Endothelial cell of umbilical vein (primary cell): ENCODE data around the gene ZFYVE26.

ENCODE experiments used
- EZH2 ChIP-seq: IDR thresholded peaks from 2 replicates; pipeline ENCODE4 v1.6.1; 2012; ENCODE audit warnings: borderline replicate concordance, low read depth, mild to moderate bottlenecking, moderate library complexity, low read length, inconsistent platforms; ENCODE audit not compliant: severe bottlenecking
- FOS ChIP-seq: IDR thresholded peaks from 2 replicates; pipeline ENCODE4 v1.6.1; 2011; ENCODE audit warnings: mild to moderate bottlenecking, low read length, moderate library complexity, borderline replicate concordance; ENCODE audit not compliant: insufficient read depth
- JUN ChIP-seq: IDR thresholded peaks from 2 replicates; pipeline ENCODE4 v1.6.1; 2011; ENCODE audit warnings: borderline replicate concordance, low read depth; ENCODE audit not compliant: insufficient read length, insufficient read depth
- MYC ChIP-seq: IDR thresholded peaks from one replicate; pipeline ENCODE4 v1.6.1; 2011; ENCODE audit warnings: mild to moderate bottlenecking, low read depth, low read length
- POLR2A ChIP-seq: IDR thresholded peaks from 2 replicates; pipeline ENCODE4 v1.6.1; 2012; ENCODE audit warnings: low read depth, mild to moderate bottlenecking, control low read depth, low read length
- POLR2AphosphoS5 ChIP-seq: IDR thresholded peaks from 2 replicates; pipeline ENCODE4 v1.6.1; 2012; ENCODE audit warnings: low read depth, mild to moderate bottlenecking, control low read depth, low read length, moderate library complexity; ENCODE audit not compliant: insufficient read depth
- TF ChIP-seq, protein P1 (sequence below), 2 donors: IDR thresholded peaks; 1 replicate in 1 of 2; 2 replicates in 1 of 2; pipeline ENCODE4 v1.5.1; 2011; ENCODE audit warnings: low read length in 2 of 2, mild to moderate bottlenecking in 2 of 2, moderate library complexity in 2 of 2, control low read depth in 1 of 2, inconsistent platforms in 1 of 2, low read depth in 1 of 2; ENCODE audit not compliant: insufficient read depth in 1 of 2; ENCODE audit errors: extremely low read depth in 1 of 2
- TF ChIP-seq, protein P2 (sequence below): IDR thresholded peaks from 2 replicates; pipeline ENCODE4 v1.6.1; 2011; ENCODE audit not compliant: insufficient read depth, insufficient read length

DNA sequence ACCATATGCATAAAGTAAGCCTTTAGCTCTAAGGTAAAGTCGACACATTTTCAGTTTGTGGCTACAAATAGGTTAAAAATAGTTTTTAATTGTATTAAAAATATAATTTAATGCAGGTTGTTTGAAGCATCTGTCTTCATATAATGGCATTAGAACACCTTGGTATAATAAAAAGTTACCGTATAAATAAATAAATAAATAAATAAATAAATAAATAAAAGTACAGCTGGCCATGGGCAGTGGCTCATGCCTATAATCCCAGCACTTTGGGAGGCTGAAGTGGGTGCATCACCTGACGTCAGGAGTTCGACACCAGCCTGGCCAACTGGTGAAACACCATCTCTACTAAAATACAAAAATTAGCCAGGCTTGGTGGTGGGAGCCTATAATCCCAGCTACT, 15.6 kb downstream of the ZFYVE26 start:
- TF ChIP-seq, protein P1, sequence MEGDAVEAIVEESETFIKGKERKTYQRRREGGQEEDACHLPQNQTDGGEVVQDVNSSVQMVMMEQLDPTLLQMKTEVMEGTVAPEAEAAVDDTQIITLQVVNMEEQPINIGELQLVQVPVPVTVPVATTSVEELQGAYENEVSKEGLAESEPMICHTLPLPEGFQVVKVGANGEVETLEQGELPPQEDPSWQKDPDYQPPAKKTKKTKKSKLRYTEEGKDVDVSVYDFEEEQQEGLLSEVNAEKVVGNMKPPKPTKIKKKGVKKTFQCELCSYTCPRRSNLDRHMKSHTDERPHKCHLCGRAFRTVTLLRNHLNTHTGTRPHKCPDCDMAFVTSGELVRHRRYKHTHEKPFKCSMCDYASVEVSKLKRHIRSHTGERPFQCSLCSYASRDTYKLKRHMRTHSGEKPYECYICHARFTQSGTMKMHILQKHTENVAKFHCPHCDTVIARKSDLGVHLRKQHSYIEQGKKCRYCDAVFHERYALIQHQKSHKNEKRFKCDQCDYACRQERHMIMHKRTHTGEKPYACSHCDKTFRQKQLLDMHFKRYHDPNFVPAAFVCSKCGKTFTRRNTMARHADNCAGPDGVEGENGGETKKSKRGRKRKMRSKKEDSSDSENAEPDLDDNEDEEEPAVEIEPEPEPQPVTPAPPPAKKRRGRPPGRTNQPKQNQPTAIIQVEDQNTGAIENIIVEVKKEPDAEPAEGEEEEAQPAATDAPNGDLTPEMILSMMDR (IDR thresholded peaks at IDR 0.05; ENCODE audit: extremely low read depth in 1 of 2, insufficient read depth in 1 of 2, low read depth in 1 of 2, low read length in 2 of 2), result no peak
- no peak for TF ChIP-seq EZH2
- TF ChIP-seq, protein P2, sequence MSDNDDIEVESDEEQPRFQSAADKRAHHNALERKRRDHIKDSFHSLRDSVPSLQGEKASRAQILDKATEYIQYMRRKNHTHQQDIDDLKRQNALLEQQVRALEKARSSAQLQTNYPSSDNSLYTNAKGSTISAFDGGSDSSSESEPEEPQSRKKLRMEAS, result no peak
- TF ChIP-seq POLR2A, result no peak
- TF ChIP-seq POLR2AphosphoS5, result no peak
- TF ChIP-seq JUN, result no peak
- no peak for TF ChIP-seq MYC
- no peak for TF ChIP-seq FOS
